HG02642 (cell line): ENCODE measurements around the gene TNPO2.
"Not testable (repeated sequence)": the region's sequence is repeated elsewhere in the genome, so short reads cannot be mapped to it uniquely, and the experiment has no call there.

ENCODE experiments used
- ATAC-seq: cut with Tn5 transposase; IDR thresholded peaks from one replicate; pipeline ENCODE4 v1.9.1; 2021; ENCODE audit warnings: mild to moderate bottlenecking; ENCODE audit not compliant: unreplicated experiment, poor library complexity

The TNPO2 gene

GRCh38 chr19:12681074-12681987 is 42.4 kb downstream of the TNPO2 start, which contains the start of gene DHPS:
Gene DHPS (minus strand): TSS chr19:12681880. CDS start chr19:12681766, 114 bp downstream.
- ATAC-seq: peak; percentile 77

- ATAC-seq: no peak
These were observed 43.7 kb downstream of the TNPO2 start for GRCh38 chr19:12680034-12680433.

GRCh38 chr19:12678039-12678438 is 45.7 kb downstream of the TNPO2 start:
- not testable (repeated sequence) for ATAC-seq

GRCh38 chr19:12676928-12677327 is 46.8 kb downstream of the TNPO2 start:
- ATAC-seq: no peak

- ATAC-seq: no peak
These were observed 47.3 kb downstream of the TNPO2 start for GRCh38 chr19:12676384-12676792.

- ATAC-seq: no peak
These were observed 47.8 kb downstream of the TNPO2 start for GRCh38 chr19:12675940-12676339.

GRCh38 chr19:12675399-12675798 is 48.3 kb downstream of the TNPO2 start:
- ATAC-seq: no peak

- no peak for ATAC-seq
These were observed 51.0 kb downstream of the TNPO2 start for GRCh38 chr19:12672744-12673143.

GRCh38 chr19:12670159-12670928 is 53.4 kb downstream of the TNPO2 start:
- ATAC-seq: no peak

- no peak for ATAC-seq
These were observed 54.2 kb downstream of the TNPO2 start for GRCh38 chr19:12669270-12670158.

GRCh38 chr19:12668932-12669269 is 54.8 kb downstream of the TNPO2 start:
- ATAC-seq: no peak

GRCh38 chr19:12668346-12668745 is 55.4 kb downstream of the TNPO2 start:
- no peak for ATAC-seq

- ATAC-seq: no peak
These were observed 55.9 kb downstream of the TNPO2 start for GRCh38 chr19:12667731-12668302.

- ATAC-seq: peak; percentile 51
These were observed 57.3 kb downstream of the TNPO2 start, which contains the start of the genes MAN2B1 and WDR83 for GRCh38 chr19:12666265-12667048. Gene MAN2B1 (minus strand): TSS chr19:12666742. CDS start chr19:12666701, 41 bp downstream. Gene WDR83 (plus strand): TSS chr19:12666807. CDS start chr19:12669791, 2,984 bp downstream.

- ATAC-seq: no peak
These were observed 58.0 kb downstream of the TNPO2 start for GRCh38 chr19:12665671-12666264.

- no peak for ATAC-seq
These were observed 58.5 kb downstream of the TNPO2 start for GRCh38 chr19:12665281-12665573.

GRCh38 chr19:12664406-12665280 is 59.1 kb downstream of the TNPO2 start:
- no peak for ATAC-seq

- no peak for ATAC-seq
These were observed 62.8 kb downstream of the TNPO2 start for GRCh38 chr19:12660980-12661379.
